H1 (cell line): ENCODE measurements around the gene IPO11. TPM values are rescaled to one million over a fixed set of nuclear protein-coding genes. Genes with fewer than 3 reads are reported as not detected.

ENCODE experiments used
- CTCF ChIA-PET: fragments of 300-600 bp; sonication (Branson Sonifier 250); formaldehyde crosslinking; loops from one replicate; lab custom pipeline; 2021; ENCODE audit not compliant: partially characterized antibody; lab: Charles Lee
- POLR2A ChIA-PET: fragments of 300-600 bp; sonication (Branson Sonifier 250); formaldehyde crosslinking; loops from one replicate; lab custom pipeline; 2021; ENCODE audit warnings: inconsistent platforms; ENCODE audit not compliant: partially characterized antibody; lab: Charles Lee
- DNase-seq, 2 experiments: peaks; one replicate each; pipeline versions ENCODE4 v3.0.0 to v3.0.0-alpha.2; 2010 to 2022; ENCODE audit warnings: low spot score in 2 of 2, low read depth in 1 of 2, mixed read lengths in 1 of 2
- FAIRE-seq: peaks from 2 replicates; lab custom pipeline; 2011; peaks lifted over from hg19 to GRCh38; lab: Jason Lieb, UNC
- H2AFZ ChIP-seq: 2 replicates; pipeline ENCODE4 v1.8.1; 2012; ENCODE audit warnings: low read length, inconsistent platforms
- H2AK5ac ChIP-seq: 2 replicates; pipeline ENCODE4 v1.6.1; 2013; ENCODE audit warnings: low read depth, low read length
- H2BK120ac ChIP-seq: replicated peaks from 2 replicates; pipeline ENCODE3; 2013; ENCODE audit warnings: low read depth, low read length, inconsistent platforms
- H2BK12ac ChIP-seq: 2 replicates; pipeline ENCODE4 v1.6.1; 2013; ENCODE audit warnings: low read depth, low read length
- H2BK15ac ChIP-seq: 2 replicates; pipeline ENCODE4 v1.6.1; 2013; ENCODE audit warnings: low read length
- H2BK20ac ChIP-seq: 2 replicates; pipeline ENCODE4 v1.6.1; 2013; ENCODE audit warnings: low read length
- H2BK5ac ChIP-seq: 2 replicates; pipeline ENCODE4 v1.6.1; 2013; ENCODE audit warnings: low read depth, low read length
- H3K14ac ChIP-seq: 2 replicates; pipeline ENCODE4 v1.6.1; 2013; ENCODE audit warnings: inconsistent platforms; ENCODE audit not compliant: insufficient read length
- H3K18ac ChIP-seq: 2 replicates; pipeline ENCODE4 v1.6.1; 2013; ENCODE audit warnings: low read length; ENCODE audit errors: extremely low read depth
- H3K23ac ChIP-seq: 2 replicates; pipeline ENCODE4 v1.6.1; 2013; ENCODE audit warnings: inconsistent platforms; ENCODE audit not compliant: insufficient read length
- H3K23me2 ChIP-seq: 2 replicates; pipeline ENCODE4 v1.6.1; 2013; ENCODE audit warnings: low read depth, low read length
- H3K27ac ChIP-seq: 2 replicates; pipeline ENCODE4 v1.6.1; 2011; ENCODE audit warnings: low read depth, low read length, inconsistent platforms
- H3K27me3 ChIP-seq, 4 experiments: replicated peaks in 1 of 4; 1 replicate in 1 of 4; 2 replicates in 3 of 4; pipeline versions ENCODE4 v1.6.1 to v1.8.1; 2011 to 2013; ENCODE audit warnings: low read length in 3 of 4, mild to moderate bottlenecking in 3 of 4, inconsistent platforms in 2 of 4, mixed read lengths in 2 of 4, moderate library complexity in 1 of 4; ENCODE audit not compliant: control insufficient read depth in 3 of 4, insufficient read depth in 3 of 4; ENCODE audit errors: extremely low read depth in 1 of 4
- H3K36me3 ChIP-seq, 4 experiments: 2 replicates each; pipeline versions ENCODE4 v1.6.1 to v1.8.1; 2011 to 2013; ENCODE audit warnings: mild to moderate bottlenecking in 4 of 4, low read length in 3 of 4, moderate library complexity in 2 of 4, control low read depth in 1 of 4, inconsistent platforms in 1 of 4; ENCODE audit not compliant: insufficient read depth in 4 of 4, control insufficient read depth in 2 of 4
- H3K4ac ChIP-seq: replicated peaks from 2 replicates; pipeline ENCODE3; 2013; ENCODE audit warnings: low read length, low read depth, mixed read lengths, inconsistent platforms; ENCODE audit not compliant: insufficient read length
- H3K4me1 ChIP-seq, 4 experiments: replicated peaks in 1 of 4; 1 replicate in 1 of 4; 2 replicates in 3 of 4; pipeline versions ENCODE4 v1.6.1 to v1.8.1; 2011 to 2013; ENCODE audit warnings: low read length in 3 of 4, inconsistent platforms in 2 of 4, mixed read lengths in 1 of 4; ENCODE audit not compliant: insufficient read depth in 4 of 4, control insufficient read depth in 3 of 4
- H3K4me2 ChIP-seq, 2 experiments: 2 replicates each; pipeline versions ENCODE4 v1.6.1 to v1.8.1; 2011 to 2013; ENCODE audit warnings: low read depth in 2 of 2, low read length in 2 of 2, control low read depth in 1 of 2, inconsistent platforms in 1 of 2, mild to moderate bottlenecking in 1 of 2; ENCODE audit not compliant: insufficient read depth in 1 of 2
- H3K4me3 ChIP-seq, 4 experiments: fragments of 200-600, 300-600 bp in 1 of 4; sonication (generic), shearing (Covaris generic), sonication (Bioruptor Twin) in 1 of 4; 2 replicates each; pipeline versions ENCODE4 v1.5.1 to v1.8.1; 2011 to 2016; ENCODE audit warnings: low read length in 4 of 4, low read depth in 3 of 4, control low read depth in 2 of 4, inconsistent platforms in 2 of 4, mild to moderate bottlenecking in 2 of 4, mixed read lengths in 1 of 4, moderate library complexity in 1 of 4; ENCODE audit not compliant: insufficient read depth in 2 of 4; ENCODE audit errors: extremely low read depth in 1 of 4
- H3K56ac ChIP-seq: replicated peaks from 2 replicates; pipeline ENCODE3; 2013; ENCODE audit warnings: low read depth, mild to moderate bottlenecking, mixed read lengths, low read length, inconsistent platforms; ENCODE audit not compliant: insufficient read length
- H3K79me1 ChIP-seq: 2 replicates; pipeline ENCODE4 v1.6.1; 2013; ENCODE audit warnings: low read depth, low read length, control low read depth
- H3K79me2 ChIP-seq, 2 experiments: 2 replicates each; pipeline versions ENCODE4 v1.6.1 to v1.8.1; 2012 to 2013; ENCODE audit warnings: low read length in 2 of 2, mild to moderate bottlenecking in 2 of 2, inconsistent platforms in 1 of 2; ENCODE audit not compliant: insufficient read depth in 2 of 2, control insufficient read depth in 1 of 2
- H3K9ac ChIP-seq, 4 experiments: replicated peaks in 1 of 4; 1 replicate in 1 of 4; 2 replicates in 3 of 4; pipeline versions ENCODE4 v1.6.1 to v1.8.1; 2011 to 2013; ENCODE audit warnings: low read depth in 3 of 4, low read length in 3 of 4, control low read depth in 2 of 4, mild to moderate bottlenecking in 2 of 4, moderate library complexity in 2 of 4, inconsistent platforms in 1 of 4; ENCODE audit errors: extremely low read depth in 1 of 4
- H3K9me3 ChIP-seq, 2 experiments: 2 replicates each; pipeline versions ENCODE4 v1.6.1 to v1.8.1; 2012 to 2013; ENCODE audit warnings: mild to moderate bottlenecking in 2 of 2, moderate library complexity in 2 of 2, control low read depth in 1 of 2, inconsistent platforms in 1 of 2, low read depth in 1 of 2, low read length in 1 of 2, mixed read lengths in 1 of 2; ENCODE audit not compliant: insufficient read depth in 2 of 2
- H4K20me1 ChIP-seq, 2 experiments: replicated peaks in 1 of 2; 2 replicates each; pipeline versions ENCODE3 to v1.8.1; 2011 to 2013; ENCODE audit warnings: inconsistent platforms in 2 of 2, low read length in 2 of 2, mild to moderate bottlenecking in 1 of 2; ENCODE audit not compliant: insufficient read depth in 2 of 2, control insufficient read depth in 1 of 2
- H4K5ac ChIP-seq: 2 replicates; pipeline ENCODE4 v1.6.1; 2013; ENCODE audit warnings: low read length, low read depth, mixed read lengths, inconsistent platforms; ENCODE audit not compliant: insufficient read length
- H4K8ac ChIP-seq: 2 replicates; pipeline ENCODE4 v1.8.0; 2013; ENCODE audit warnings: mild to moderate bottlenecking, moderate library complexity, low read length, inconsistent platforms; ENCODE audit not compliant: insufficient read depth; ENCODE audit errors: extremely low read depth
- H4K91ac ChIP-seq: replicated peaks from 2 replicates; pipeline ENCODE3; 2013; ENCODE audit warnings: low read length, mixed read lengths, inconsistent platforms; ENCODE audit not compliant: insufficient read length
- GABPA ChIP-seq: IDR thresholded peaks from 2 replicates; pipeline ENCODE4 v1.6.1; 2011; ENCODE audit warnings: mild to moderate bottlenecking, low read length, moderate library complexity, borderline replicate concordance; ENCODE audit not compliant: insufficient read depth
- RNF2 ChIP-seq: fragments of 200-900, 300-1000 bp; sonication (generic); IDR thresholded peaks from 2 replicates; pipeline ENCODE4 v1.7.1; 2016; ENCODE audit warnings: borderline replicate concordance, low read depth, mild to moderate bottlenecking, antibody characterized with exemption, low read length; ENCODE audit not compliant: poor library complexity, severe bottlenecking; ENCODE audit errors: missing control alignments
- TBP ChIP-seq: IDR thresholded peaks from 2 replicates; pipeline ENCODE4 v1.6.1; 2011; ENCODE audit warnings: low read depth, low read length, improper control_type of control experiment
- ZNF274 ChIP-seq: IDR thresholded peaks from 2 replicates; pipeline ENCODE4 v1.7.0; 2012; ENCODE audit warnings: low read length, borderline replicate concordance; ENCODE audit errors: extremely low read depth
- WGBS, 2 experiments: shearing (Covaris generic) in 1 of 2; methylation state at CpG; one replicate each; pipeline versions ENCODE4 v1.1.6 to v1.1.7; 2013 to 2015; ENCODE audit warnings: low lambda C conversion rate in 2 of 2, mixed read lengths in 2 of 2, inconsistent platforms in 1 of 2, low coverage in 1 of 2, missing lambda C conversion rate in 1 of 2; ENCODE audit not compliant: insufficient replicate concordance in 2 of 2, insufficient coverage in 1 of 2, insufficient read length in 1 of 2; ENCODE audit errors: extremely low coverage in 1 of 2, missing lambda C conversion rate in 1 of 2; 5-methylcytosine and 5-hydroxymethylcytosine counted together
- polyA plus RNA-seq, 7 experiments: library from polyadenylated mRNA; depleted of rRNA in 3 of 7; stranded (reverse) in 5 of 7; unstranded in 2 of 7; fragments of >200 nt in 5 of 7; fragments of 200-250 nt in 2 of 7; gene quantifications; 1 replicate in 5 of 7; 2 replicates in 1 of 7; 4 replicates in 1 of 7; pipeline versions ENCODE4 v1.2.1 to v1.2.3, GENCODE V29; 2011 to 2013; ENCODE audit warnings: missing spikeins in 2 of 7, mixed read lengths in 2 of 7
- total RNA-seq: library from RNA; stranded (reverse); fragmentation: NEBNext Ultra II Directional; extraction: Animal tissue kit (Norgen Biotek cat#: 25700); gene quantifications from 2 replicates; pipeline ENCODE4 v1.2.1, GENCODE V29; 2021

Gene IPO11
- total and polyA plus RNA-seq, 2 of the 8 experiments (the other 6 are each of a cell fraction or from before 2014, with no cell fraction given) = 23.6 to 64.4 TPM

DNA sequence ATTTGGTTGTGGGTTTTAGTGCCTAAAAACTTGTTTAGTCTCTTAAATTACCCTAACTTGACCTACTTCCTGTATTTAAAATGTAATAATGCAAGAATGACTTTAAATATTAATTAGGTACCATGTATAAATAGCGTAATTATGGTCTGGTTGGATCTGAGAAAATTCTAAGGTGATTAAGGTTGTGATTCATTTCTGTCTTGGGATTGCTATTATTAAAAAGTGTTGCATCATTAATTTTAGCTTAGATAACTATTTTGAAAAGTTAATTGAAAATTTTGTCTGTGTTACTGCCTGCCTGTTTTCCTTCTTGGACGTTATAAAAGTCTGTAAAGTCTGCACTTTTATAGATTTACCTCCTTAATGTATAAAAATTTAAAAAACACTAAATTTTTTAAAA, 177.8 kb downstream of the IPO11 start:
- H2AFZ ChIP-seq = no peak overlapping the region
- FAIRE-seq = no peak
- no peak overlapping the region for H3K56ac ChIP-seq
- H3K79me1 ChIP-seq = no peaks in the 10 kb centered on the region
- H3K27ac ChIP-seq = no peak overlapping the region
- no peak overlapping the region for H3K4me2 ChIP-seq
- H3K36me3 ChIP-seq = peaks cover 0 to 3% (median 0%) of the 10 kb centered on the region in 4 experiments; a peak in 3 of 8 replicates
- H3K18ac ChIP-seq = no peak overlapping the region
- peaks cover 0 to 10% (median 0%) of the 10 kb centered on the region in 4 experiments; a peak in 2 of 7 replicates for H3K4me1 ChIP-seq
- H3K23me2 ChIP-seq = no peaks in the 10 kb centered on the region
- H2BK20ac ChIP-seq = no peak overlapping the region
- H3K4me3 ChIP-seq = no peak overlapping the region
- H3K4ac ChIP-seq = no peak overlapping the region
- no peak overlapping the region for H4K5ac ChIP-seq
- no peak overlapping the region for H2BK12ac ChIP-seq
- no peaks in the 10 kb centered on the region for H3K27me3 ChIP-seq
- 92% methylated on average over 2 of the region's 2 CpGs; no CpG with 5 or more reads in 1 of the 2 experiments for WGBS, 2 experiments
- H2BK5ac ChIP-seq = no peak overlapping the region
- DNase-seq = no peak
- TF ChIP-seq TBP (no peak), ZNF274 (no peak), RNF2 (no peak), GABPA (no peak)
- no peak overlapping the region for H2BK120ac ChIP-seq
- no peak overlapping the region for H3K14ac ChIP-seq
- H4K91ac ChIP-seq = no peak overlapping the region
- H3K79me2 ChIP-seq = no peaks in the 10 kb centered on the region
- no peaks in the 10 kb centered on the region for H3K9me3 ChIP-seq
- no peak overlapping the region for H3K9ac ChIP-seq
- no peak overlapping the region for H4K8ac ChIP-seq
- H2BK15ac ChIP-seq = no peak overlapping the region
- no peaks in the 10 kb centered on the region for H4K20me1 ChIP-seq
- H2AK5ac ChIP-seq = no peak overlapping the region
- POLR2A ChIA-PET = no interaction called here
- CTCF ChIA-PET = interaction anchor here (0.8 to 2.3 kb wide), 2 partner anchors 15 to 70 kb away, joined by 3 to 8 read pairs; no protein-coding TSS in a partner anchor
- H3K23ac ChIP-seq = no peak overlapping the region
